ENCODE measurements around the gene TC2N. TPM values are rescaled to one million over a fixed set of nuclear protein-coding genes. Genes with fewer than 3 reads are reported as not detected.

TC2N gene
- total RNA-seq, 1 donor = 133 TPM

Other genes starting within 250 kb of the TC2N start
- gene CATSPERB, start 135.4 kb downstream of the TC2N start, total RNA-seq = 6.8 TPM
- 0.63 TPM for gene FBLN5, start 80.2 kb upstream of the TC2N start, total RNA-seq
- 11.5 TPM for gene TRIP11, start 172.5 kb upstream of the TC2N start, total RNA-seq
- 35.6 TPM for gene ATXN3, start 239.0 kb upstream of the TC2N start, total RNA-seq

All from mononuclear cell (primary cell).